BE2C (cell line): ENCODE measurements around the gene GNAO1.

ENCODE experiments used
- DNase-seq: peaks from one replicate; pipeline ENCODE4 v3.0.0-alpha.2; 2020
- H3K27me3 ChIP-seq: fragments of 250-450 bp; sonication (Bioruptor Pico); 2 replicates; pipeline ENCODE4 v1.5.1; 2020; ENCODE audit warnings: mild to moderate bottlenecking
- H3K36me3 ChIP-seq: fragments of 250-450 bp; sonication (Bioruptor Pico); 2 replicates; pipeline ENCODE4 v1.5.1; 2020; ENCODE audit warnings: mild to moderate bottlenecking
- H3K4me1 ChIP-seq: fragments of 250-450 bp; sonication (Bioruptor Pico); 2 replicates; pipeline ENCODE4 v1.5.1; 2020
- H3K4me3 ChIP-seq: 2 replicates; pipeline ENCODE4 v1.5.1; 2011; ENCODE audit warnings: low read depth, low read length
- H3K9me3 ChIP-seq: fragments of 250-450 bp; sonication (Bioruptor Pico); 2 replicates; pipeline ENCODE4 v1.5.1; 2020
- TF ChIP-seq, protein P1 (sequence below): IDR thresholded peaks from 2 replicates; pipeline ENCODE4 v1.5.1; 2012; ENCODE audit warnings: mild to moderate bottlenecking, low read depth, low read length

Gene GNAO1

DNA sequence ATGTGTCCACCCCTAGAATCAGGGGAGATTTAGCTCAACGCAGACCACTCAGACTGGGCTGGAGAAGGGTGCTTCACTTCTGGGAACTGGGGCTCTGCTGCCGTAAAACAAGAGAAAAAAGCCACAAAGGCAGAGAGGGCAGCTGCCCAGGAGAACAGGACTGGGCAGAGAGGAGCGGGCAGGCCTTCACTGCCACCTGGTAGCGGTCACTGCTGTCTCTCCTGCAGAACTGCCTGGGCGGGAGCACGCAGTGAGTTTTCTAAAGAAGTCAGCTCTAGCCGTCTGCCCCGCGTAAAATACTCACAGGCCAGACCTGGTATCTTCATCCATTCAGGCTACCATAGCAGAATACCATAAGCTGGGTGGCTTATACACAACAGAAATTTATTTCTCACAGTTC is 130.3 kb downstream of the GNAO1 start:
- TF ChIP-seq, protein P1, sequence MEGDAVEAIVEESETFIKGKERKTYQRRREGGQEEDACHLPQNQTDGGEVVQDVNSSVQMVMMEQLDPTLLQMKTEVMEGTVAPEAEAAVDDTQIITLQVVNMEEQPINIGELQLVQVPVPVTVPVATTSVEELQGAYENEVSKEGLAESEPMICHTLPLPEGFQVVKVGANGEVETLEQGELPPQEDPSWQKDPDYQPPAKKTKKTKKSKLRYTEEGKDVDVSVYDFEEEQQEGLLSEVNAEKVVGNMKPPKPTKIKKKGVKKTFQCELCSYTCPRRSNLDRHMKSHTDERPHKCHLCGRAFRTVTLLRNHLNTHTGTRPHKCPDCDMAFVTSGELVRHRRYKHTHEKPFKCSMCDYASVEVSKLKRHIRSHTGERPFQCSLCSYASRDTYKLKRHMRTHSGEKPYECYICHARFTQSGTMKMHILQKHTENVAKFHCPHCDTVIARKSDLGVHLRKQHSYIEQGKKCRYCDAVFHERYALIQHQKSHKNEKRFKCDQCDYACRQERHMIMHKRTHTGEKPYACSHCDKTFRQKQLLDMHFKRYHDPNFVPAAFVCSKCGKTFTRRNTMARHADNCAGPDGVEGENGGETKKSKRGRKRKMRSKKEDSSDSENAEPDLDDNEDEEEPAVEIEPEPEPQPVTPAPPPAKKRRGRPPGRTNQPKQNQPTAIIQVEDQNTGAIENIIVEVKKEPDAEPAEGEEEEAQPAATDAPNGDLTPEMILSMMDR = no peak
- Histone ChIP-seq H3K27me3 (no peaks in the 10 kb centered on the region), H3K36me3 (peaks cover 28% of the 10 kb centered on the region), H3K4me1 (peaks cover 11% of the 10 kb centered on the region), H3K4me3 (no peak overlapping the region), H3K9me3 (no peaks in the 10 kb centered on the region)
- no peak for DNase-seq

GRCh38 chr16:56324406-56324805 is 133.1 kb downstream of the GNAO1 start:
- no peaks in the 10 kb centered on the region for H3K4me1 ChIP-seq
- H3K4me3 ChIP-seq = no peak overlapping the region
- H3K27me3 ChIP-seq = no peaks in the 10 kb centered on the region
- DNase-seq = no peak
- peaks cover 43% of the 10 kb centered on the region for H3K36me3 ChIP-seq
- no peaks in the 10 kb centered on the region for H3K9me3 ChIP-seq
- TF ChIP-seq, protein P1 = no peak

DNA sequence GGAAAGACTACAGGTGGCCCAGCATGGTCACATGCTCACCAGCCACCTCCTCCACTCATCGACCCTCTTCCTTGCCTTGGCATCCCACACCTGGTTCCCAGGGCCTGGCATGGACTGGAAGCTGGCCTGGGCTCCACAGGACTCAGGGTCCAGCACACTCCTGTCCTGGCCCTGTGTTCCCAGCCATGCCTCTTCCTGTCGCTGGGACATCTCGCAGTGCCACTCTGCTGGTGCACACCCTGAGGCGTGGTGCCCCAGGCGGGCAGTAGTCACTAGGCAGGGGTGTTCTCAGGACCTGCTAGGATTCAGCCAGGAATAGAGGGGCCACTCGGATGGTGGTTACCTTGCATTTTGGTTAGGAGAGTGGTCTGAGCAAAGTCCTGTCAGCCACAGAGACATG is 134.7 kb downstream of the GNAO1 start:
- no peak for DNase-seq
- Histone ChIP-seq H3K9me3 (no peaks in the 10 kb centered on the region), H3K36me3 (peaks cover 46% of the 10 kb centered on the region), H3K4me1 (no peaks in the 10 kb centered on the region), H3K27me3 (no peaks in the 10 kb centered on the region), H3K4me3 (no peak overlapping the region)
- TF ChIP-seq, protein P1 = no peak

DNA sequence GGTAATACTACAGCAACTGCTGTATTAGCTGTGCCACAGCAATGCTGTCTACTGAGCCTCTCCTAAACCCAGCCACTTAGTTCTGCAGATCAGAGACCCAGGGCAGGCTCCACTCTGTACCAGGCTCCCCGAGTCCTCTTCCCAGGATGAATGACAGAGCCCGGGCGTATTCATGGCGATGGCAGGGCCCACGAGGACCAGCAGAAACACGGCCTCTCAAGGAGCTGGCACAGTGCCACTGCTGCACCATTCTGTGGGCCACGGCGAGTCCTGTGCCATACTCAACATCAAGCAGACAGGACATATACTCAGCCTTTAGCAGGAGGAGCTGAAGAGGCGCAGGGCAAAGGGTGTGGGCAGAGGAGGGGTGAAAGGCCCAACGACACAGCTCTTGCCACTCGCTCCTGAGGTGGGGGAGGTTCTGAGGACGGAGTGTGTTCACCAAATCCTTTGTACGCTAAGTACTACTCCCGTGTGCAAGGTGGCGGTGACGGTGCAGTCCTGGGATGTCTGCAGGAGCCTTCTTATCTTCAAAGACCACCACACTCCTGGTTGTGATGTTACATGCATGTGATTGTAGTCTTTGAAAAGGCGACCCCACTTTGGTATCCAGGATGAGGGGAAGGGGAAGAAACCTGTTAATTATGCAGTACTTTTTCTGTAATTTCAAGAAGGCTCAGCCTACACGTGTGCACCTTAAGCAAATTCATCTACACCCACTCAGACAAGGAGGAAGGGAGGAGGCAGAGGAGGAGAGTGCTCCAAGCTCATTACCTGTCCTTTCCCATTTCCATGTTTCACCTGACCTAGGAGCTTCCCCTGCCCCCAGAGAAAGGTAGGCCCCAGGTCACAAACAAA is 136.0 kb downstream of the GNAO1 start:
- Histone ChIP-seq H3K4me3 (no peak overlapping the region), H3K9me3 (no peaks in the 10 kb centered on the region), H3K4me1 (no peaks in the 10 kb centered on the region), H3K36me3 (peaks cover 59% of the 10 kb centered on the region), H3K27me3 (no peaks in the 10 kb centered on the region)
- no peak for DNase-seq
- TF ChIP-seq, protein P1 = no peak

- Histone ChIP-seq H3K4me1 (no peaks in the 10 kb centered on the region), H3K27me3 (no peaks in the 10 kb centered on the region), H3K36me3 (peaks cover 64% of the 10 kb centered on the region), H3K9me3 (no peaks in the 10 kb centered on the region), H3K4me3 (no peak overlapping the region)
- TF ChIP-seq, protein P1 = no peak
- no peak for DNase-seq
These were observed 136.6 kb downstream of the GNAO1 start for GRCh38 chr16:56327929-56328258.

DNA sequence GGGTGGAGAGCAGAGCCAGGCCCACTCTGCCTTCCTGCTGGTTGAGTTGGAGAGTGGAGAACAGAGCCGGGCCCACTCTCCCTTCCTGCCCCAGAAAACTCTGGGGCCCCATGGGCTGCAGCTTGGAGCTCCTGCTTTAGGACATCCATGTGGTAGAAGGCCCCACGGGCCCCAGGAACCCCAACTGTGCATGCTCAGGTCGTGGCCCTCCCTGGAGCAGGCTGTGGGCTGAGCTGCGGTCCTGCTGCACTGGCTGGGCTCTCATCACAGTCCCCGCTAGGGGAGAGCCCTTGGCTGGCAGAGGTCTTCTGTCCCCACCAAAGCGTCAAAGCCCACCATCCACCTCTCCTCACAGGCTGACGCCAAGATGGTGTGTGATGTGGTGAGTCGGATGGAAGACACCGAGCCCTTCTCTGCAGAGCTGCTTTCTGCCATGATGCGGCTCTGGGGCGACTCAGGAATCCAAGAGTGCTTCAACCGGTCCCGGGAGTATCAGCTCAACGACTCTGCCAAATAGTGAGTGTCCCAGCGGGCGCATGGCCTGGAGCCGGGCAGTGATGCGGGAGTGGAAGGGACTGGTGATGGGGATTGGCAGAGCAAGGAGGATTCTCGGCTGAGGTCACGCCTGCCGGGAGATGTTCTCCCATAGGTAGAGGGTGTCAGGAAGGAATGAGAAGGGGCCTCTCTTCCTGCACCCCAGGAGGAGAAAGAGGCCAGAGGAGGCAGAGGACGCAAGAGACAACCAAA is 137.2 kb downstream of the GNAO1 start:
- Histone ChIP-seq H3K4me3 (no peak overlapping the region), H3K9me3 (no peaks in the 10 kb centered on the region), H3K36me3 (peaks cover 67% of the 10 kb centered on the region), H3K4me1 (no peaks in the 10 kb centered on the region), H3K27me3 (no peaks in the 10 kb centered on the region)
- TF ChIP-seq, protein P1 = no peak
- no peak for DNase-seq
